Natural killer cell treated with Interleukin-12 subunit alpha and Interleukin-12 subunit beta and Interleukin-15 and Interleukin-18, amount 100 ng/mL, for 72 hours (primary cell): ENCODE data around the gene KIAA0825. TPM values are rescaled to one million over a fixed set of nuclear protein-coding genes. Genes with fewer than 3 reads are reported as not detected.

Experiments used
- ATAC-seq, 2 donors: fragments of 150-1000 bp; cut with Tn5 transposase in 1 of 2; sonication (Bioruptor Pico), chemical (Tn5 transposase) in 1 of 2; 2 replicates each; pipeline ENCODE4 v1.10.0; 2021
- DNase-seq: peaks from one replicate; pipeline ENCODE4 v3.0.0; 2022; ENCODE audit warnings: low spot score
- H3K27ac Mint-ChIP-seq, 2 donors: 1 replicate in 1 of 2; 2 replicates in 1 of 2; pipeline ENCODE4 v1.8.0; 2022; ENCODE audit warnings: mixed read lengths in 2 of 2, mild to moderate bottlenecking in 1 of 2, moderate library complexity in 1 of 2
- H3K27me3 Mint-ChIP-seq, 2 donors: 1 replicate in 1 of 2; 2 replicates in 1 of 2; pipeline ENCODE4 v1.8.0; 2022; ENCODE audit warnings: mixed read lengths in 2 of 2
- H3K36me3 Mint-ChIP-seq: one replicate; pipeline ENCODE4 v1.8.0; 2022; ENCODE audit warnings: mixed read lengths
- H3K4me1 Mint-ChIP-seq, 2 donors: 1 replicate in 1 of 2; 2 replicates in 1 of 2; pipeline ENCODE4 v1.8.0; 2022; ENCODE audit warnings: low read depth in 2 of 2, mixed read lengths in 2 of 2, mild to moderate bottlenecking in 1 of 2
- H3K4me3 Mint-ChIP-seq: one replicate; pipeline ENCODE4 v1.8.0; 2022; ENCODE audit warnings: mixed read lengths
- H3K9me3 Mint-ChIP-seq: 2 replicates; pipeline ENCODE4 v1.8.0; 2022; ENCODE audit warnings: mixed read lengths
- total RNA-seq, 2 donors: library from RNA; stranded (reverse); gene quantifications; one replicate each; pipeline ENCODE4 v1.2.3, GENCODE V29; 2022

KIAA0825 gene
- total RNA-seq, 2 donors from 2014 or later, result 5.2 to 6.2 TPM

DNA sequence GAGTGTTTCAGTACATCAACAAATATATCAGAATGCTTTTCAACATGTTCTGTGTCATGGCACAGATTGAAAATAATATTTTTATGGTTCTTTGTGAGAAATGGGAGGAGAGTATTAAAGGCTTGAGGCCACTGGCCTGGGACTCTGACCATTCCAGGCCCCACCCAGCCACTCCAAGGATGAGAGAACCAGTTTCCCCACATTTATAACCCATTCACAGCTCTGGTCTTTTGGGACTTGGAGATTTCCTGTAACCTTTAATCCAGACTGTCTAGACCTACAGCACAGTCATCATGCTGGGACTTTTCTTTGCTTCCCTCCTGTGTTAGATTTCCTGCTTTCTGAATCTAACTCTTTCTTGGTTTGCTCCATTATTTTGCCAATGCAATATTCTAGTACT is 389.6 kb downstream of the KIAA0825 start:
- Mint-ChIP-seq H3K4me3 (no peak overlapping the region), H3K36me3 (peaks cover 4% of the 10 kb centered on the region), H3K9me3 (no peaks in the 10 kb centered on the region), H3K27ac (no peak overlapping the region), H3K4me1 (no peaks in the 10 kb centered on the region), H3K27me3 (no peaks in the 10 kb centered on the region)
- DNase-seq, result no peak
- no peak for ATAC-seq

DNA sequence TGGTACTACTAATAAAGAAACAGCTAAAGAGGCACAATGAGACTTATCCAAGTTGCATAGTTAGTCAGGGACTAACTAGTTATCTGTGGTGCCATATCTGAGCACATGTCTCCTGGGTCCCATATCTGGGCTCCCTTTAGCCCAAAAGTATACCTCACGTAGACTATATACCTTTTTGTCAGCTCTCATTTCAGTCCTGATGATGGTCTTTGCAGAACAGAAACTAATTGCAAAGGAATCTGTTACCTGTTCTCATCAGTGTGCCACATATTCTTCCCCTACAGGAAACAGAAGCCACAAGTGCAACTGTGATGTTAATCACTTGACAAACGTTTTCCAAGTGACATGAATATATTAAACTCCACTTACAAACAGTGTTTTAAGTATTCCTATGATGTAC is 395.2 kb downstream of the KIAA0825 start:
- Mint-ChIP-seq H3K27me3 (no peaks in the 10 kb centered on the region), H3K27ac (no peak overlapping the region), H3K4me1 (peaks cover 8 to 10% of the 10 kb centered on the region in 2 donors), H3K9me3 (no peaks in the 10 kb centered on the region), H3K4me3 (no peak overlapping the region), H3K36me3 (no peaks in the 10 kb centered on the region)
- DNase-seq (no peak), ATAC-seq (no peak)

DNA sequence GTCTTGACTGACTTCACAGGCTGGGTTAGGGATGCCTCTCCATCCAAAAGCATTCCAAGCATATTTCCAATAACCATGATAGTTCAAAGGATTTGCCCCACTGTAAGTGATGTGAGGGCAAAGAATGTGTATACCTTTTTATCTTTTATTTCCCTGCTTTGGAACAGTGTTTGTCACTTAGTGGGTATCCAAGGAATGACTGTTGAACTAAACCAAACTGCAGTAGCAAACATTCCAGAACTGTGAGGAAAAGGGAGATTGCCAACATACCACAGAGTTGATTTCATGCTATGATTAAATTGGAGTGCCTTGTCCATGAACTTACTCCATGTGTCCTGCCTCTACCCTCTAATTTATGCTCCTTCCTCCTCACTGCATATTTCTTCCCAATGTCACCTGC is 400.0 kb downstream of the KIAA0825 start:
- H3K4me1 Mint-ChIP-seq, result peaks cover 6 to 8% of the 10 kb centered on the region in 2 donors

DNA sequence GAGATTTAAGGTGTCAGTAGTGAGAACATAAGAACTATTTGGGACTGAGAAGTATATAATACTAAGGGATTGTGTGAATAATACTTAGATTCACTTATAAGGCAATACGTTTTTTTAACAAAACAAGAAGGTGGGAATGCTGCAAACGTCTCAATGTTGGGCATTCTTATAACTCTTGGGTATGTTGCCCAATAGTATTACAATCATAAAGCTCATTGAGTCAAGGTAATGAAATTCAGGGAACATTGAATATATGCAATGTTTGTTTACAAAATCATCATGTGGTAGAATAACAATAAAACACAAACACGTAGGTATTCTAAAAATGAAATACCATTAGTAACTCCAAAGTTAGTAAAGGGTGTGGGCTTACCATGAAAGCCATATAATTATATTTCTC is 400.7 kb downstream of the KIAA0825 start:
- ATAC-seq (no peak), DNase-seq (no peak)
- H3K27ac Mint-ChIP-seq, result no peak overlapping the region
- peaks cover 2% of the 10 kb centered on the region for H3K9me3 Mint-ChIP-seq
- H3K27me3 Mint-ChIP-seq, result no peaks in the 10 kb centered on the region
- H3K36me3 Mint-ChIP-seq, result no peaks in the 10 kb centered on the region
- peaks cover under 1 to 4% of the 10 kb centered on the region in 2 donors for H3K4me1 Mint-ChIP-seq
- H3K4me3 Mint-ChIP-seq, result no peak overlapping the region

More for the DNA sequence above, 400.0 kb downstream of the KIAA0825 start:
- H3K36me3 Mint-ChIP-seq, result no peaks in the 10 kb centered on the region
- DNase-seq, result no peak
- H3K9me3 Mint-ChIP-seq, result peaks cover 2% of the 10 kb centered on the region
- H3K27me3 Mint-ChIP-seq, result no peaks in the 10 kb centered on the region
- H3K4me3 Mint-ChIP-seq, result no peak overlapping the region
- no peak for ATAC-seq
- H3K27ac Mint-ChIP-seq, result no peak overlapping the region

DNA sequence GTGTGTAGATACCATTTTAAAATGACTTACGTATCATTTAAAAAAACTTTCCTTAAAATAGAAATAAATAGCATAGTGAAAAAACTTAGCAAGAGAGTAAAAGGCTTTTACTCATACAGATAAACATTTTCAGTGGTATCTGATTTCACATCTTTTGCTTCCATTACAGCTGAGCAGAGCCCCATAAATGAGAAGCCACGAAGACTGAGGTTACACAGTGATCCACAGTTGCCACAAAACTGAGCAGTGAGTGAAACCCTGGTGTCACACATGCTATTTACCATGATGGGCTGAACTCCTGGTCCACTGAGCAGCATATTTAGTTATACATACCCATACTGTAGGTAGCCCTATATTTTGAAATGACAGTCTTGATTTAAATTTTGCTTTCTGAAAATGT is 401.2 kb downstream of the KIAA0825 start:
- Mint-ChIP-seq H3K9me3 (peaks cover 2% of the 10 kb centered on the region), H3K4me1 (peaks cover 0 to 3% of the 10 kb centered on the region in 2 donors), H3K4me3 (no peak overlapping the region), H3K36me3 (no peaks in the 10 kb centered on the region), H3K27ac (no peak overlapping the region), H3K27me3 (no peaks in the 10 kb centered on the region)
- ATAC-seq, result no peak
- DNase-seq, result no peak

DNA sequence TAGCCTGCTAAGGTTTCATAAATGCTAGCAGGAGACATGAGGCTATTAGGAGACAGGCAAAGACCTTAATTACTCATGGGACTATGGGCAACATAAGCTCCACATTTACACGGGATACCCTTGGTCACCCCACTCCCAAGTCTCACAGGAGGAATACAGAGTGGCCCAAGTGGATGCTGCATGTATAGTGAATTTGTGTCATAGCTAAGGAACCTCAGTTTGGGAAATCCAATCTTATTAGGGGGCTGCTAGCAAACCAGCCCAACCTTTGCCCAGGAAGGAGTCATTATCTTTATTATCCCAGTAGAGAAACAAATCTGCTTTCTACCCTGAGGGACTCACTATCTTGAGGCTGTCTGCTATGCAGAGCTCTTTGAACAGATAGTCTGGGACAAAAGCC is 405.9 kb downstream of the KIAA0825 start:
- no peak for DNase-seq
- H3K4me1 Mint-ChIP-seq, result no peaks in the 10 kb centered on the region
- H3K27me3 Mint-ChIP-seq, result no peaks in the 10 kb centered on the region
- no peaks in the 10 kb centered on the region for H3K36me3 Mint-ChIP-seq
- H3K9me3 Mint-ChIP-seq, result peaks cover 2% of the 10 kb centered on the region
- no peak for ATAC-seq
- H3K4me3 Mint-ChIP-seq, result no peak overlapping the region
- H3K27ac Mint-ChIP-seq, result no peak overlapping the region

DNA sequence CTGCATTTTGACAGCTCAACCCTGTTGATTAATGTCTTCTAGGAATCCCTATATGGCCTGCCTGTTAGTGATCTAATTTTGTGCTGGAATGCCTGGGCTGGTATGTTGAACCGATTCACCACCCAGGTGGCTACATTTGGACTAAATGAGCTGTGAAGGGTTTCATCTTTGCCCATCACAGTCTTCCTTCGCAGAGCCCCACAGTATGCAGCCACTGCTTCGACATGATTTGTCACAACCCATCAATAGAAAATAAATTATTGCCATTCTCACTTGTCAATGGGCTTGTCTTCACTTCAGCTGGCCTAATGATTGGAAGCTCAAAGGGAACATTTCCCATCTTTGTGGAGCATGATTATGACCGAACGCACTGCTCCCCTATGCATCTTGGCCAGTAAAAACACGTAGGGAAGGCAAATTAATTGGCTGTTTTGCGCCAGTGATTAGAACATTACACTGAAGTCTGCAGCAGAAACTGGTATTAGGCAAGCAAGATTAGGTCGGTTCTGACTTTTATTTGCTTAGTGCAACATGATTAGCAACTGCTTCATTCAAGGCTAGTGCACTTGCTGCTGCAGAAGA is 408.5 kb downstream of the KIAA0825 start:
- Mint-ChIP-seq H3K27ac (no peak overlapping the region), H3K4me1 (no peaks in the 10 kb centered on the region), H3K27me3 (peaks cover 0 to 6% of the 10 kb centered on the region in 2 donors), H3K4me3 (no peak overlapping the region), H3K36me3 (no peaks in the 10 kb centered on the region), H3K9me3 (peaks cover 2% of the 10 kb centered on the region)
- DNase-seq, result no peak
- no peak for ATAC-seq

DNA sequence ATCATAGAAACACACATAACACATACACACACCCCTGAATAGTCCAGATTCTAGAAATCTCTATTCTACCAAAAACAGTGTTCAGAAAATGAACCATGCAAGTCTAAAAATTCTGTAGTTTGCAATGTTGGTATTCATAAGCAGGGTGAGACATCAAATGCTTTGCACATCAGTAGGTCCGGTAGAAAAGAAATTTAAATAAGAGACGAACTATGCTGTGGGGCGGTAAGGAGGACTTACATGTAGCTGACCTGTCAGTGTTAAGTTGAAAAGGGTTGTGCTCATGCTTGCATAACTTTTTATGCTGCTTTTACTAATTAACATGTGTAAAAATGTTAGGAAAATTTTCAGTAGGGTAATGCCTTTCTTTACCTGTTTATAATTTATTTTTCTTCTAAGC is 409.1 kb downstream of the KIAA0825 start:
- Mint-ChIP-seq H3K4me3 (no peak overlapping the region), H3K9me3 (peaks cover 2% of the 10 kb centered on the region), H3K27me3 (peaks cover 0 to 6% of the 10 kb centered on the region in 2 donors), H3K27ac (no peak overlapping the region), H3K4me1 (no peaks in the 10 kb centered on the region), H3K36me3 (no peaks in the 10 kb centered on the region)
- DNase-seq (no peak), ATAC-seq (no peak)

DNA sequence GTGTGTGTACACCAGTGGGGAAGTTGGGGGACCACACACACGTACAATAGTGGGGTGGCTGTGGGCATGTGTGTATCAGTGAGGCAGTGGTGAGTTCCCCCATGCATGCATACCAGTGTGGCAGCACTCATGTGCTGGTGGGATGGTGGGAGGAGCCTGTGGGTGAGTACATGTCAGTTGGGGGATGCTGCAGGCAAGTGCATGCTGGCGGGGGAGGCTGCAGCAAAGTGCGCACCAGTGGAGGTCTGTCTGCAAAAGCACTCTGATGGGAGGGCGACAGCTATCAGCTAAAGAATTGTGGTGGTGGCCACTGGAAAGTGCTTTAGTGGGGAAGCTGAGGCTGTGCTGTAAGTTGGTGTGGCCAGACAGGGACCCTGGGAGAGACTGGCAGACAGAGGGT is 418.8 kb downstream of the KIAA0825 start:
- H3K4me1 Mint-ChIP-seq, result peaks cover 0 to 5% of the 10 kb centered on the region in 2 donors

DNA sequence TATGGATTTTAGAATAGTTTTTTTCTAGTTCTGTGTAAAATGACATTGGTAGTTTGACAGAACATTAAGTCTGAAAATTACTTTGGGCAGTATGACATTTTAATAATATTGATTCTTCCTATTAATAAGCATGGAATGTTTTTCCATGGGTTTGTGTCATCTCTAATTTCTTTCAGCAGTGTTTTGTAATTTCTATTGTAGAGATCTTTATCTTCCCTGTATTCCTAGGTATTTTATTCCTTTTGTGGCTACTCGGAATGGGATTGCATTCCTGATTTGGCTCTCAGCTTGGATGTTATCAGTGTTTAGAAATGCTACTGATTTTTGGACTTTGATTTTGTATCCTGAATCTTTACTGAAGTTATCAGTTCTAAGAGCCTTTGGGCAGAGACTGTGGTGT is 420.4 kb downstream of the KIAA0825 start:
- Mint-ChIP-seq H3K27me3 (peaks cover 8 to 15% of the 10 kb centered on the region in 2 donors), H3K4me3 (no peak overlapping the region), H3K36me3 (no peaks in the 10 kb centered on the region), H3K4me1 (peaks cover 0 to 5% of the 10 kb centered on the region in 2 donors), H3K27ac (no peak overlapping the region), H3K9me3 (no peaks in the 10 kb centered on the region)
- ATAC-seq (no peak), DNase-seq (no peak)

More for the DNA sequence above, 418.8 kb downstream of the KIAA0825 start:
- ATAC-seq, result peak; percentile 20 to 27
- Mint-ChIP-seq H3K36me3 (no peaks in the 10 kb centered on the region), H3K27me3 (peaks cover 7 to 12% of the 10 kb centered on the region in 2 donors), H3K27ac (no peak overlapping the region), H3K9me3 (no peaks in the 10 kb centered on the region), H3K4me3 (no peak overlapping the region)
- DNase-seq, result no peak

DNA sequence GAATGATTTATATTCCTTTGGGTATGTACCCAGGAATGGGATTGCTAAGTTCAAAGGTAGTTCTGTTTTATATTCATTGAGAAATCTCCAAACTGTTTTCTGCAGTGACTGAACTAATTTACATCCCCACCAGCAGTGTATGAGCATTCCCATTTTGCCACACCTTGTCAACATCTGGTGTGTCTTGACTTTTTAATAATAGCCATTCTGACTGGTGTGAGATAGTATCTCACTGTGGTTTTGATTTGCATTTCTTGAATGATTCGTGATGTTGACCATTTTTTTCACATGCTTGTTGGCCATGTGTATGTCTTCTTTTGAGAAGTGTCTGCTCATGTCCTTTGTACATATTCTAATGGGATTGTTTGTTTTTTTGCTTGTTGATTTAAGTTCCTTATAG is 421.5 kb downstream of the KIAA0825 start:
- peaks cover 0 to 5% of the 10 kb centered on the region in 2 donors for H3K4me1 Mint-ChIP-seq
- H3K27me3 Mint-ChIP-seq, result peaks cover 6 to 12% of the 10 kb centered on the region in 2 donors
- ATAC-seq (no peak), DNase-seq (no peak)
- no peaks in the 10 kb centered on the region for H3K36me3 Mint-ChIP-seq
- no peaks in the 10 kb centered on the region for H3K9me3 Mint-ChIP-seq
- no peak overlapping the region for H3K4me3 Mint-ChIP-seq
- H3K27ac Mint-ChIP-seq, result no peak overlapping the region

DNA sequence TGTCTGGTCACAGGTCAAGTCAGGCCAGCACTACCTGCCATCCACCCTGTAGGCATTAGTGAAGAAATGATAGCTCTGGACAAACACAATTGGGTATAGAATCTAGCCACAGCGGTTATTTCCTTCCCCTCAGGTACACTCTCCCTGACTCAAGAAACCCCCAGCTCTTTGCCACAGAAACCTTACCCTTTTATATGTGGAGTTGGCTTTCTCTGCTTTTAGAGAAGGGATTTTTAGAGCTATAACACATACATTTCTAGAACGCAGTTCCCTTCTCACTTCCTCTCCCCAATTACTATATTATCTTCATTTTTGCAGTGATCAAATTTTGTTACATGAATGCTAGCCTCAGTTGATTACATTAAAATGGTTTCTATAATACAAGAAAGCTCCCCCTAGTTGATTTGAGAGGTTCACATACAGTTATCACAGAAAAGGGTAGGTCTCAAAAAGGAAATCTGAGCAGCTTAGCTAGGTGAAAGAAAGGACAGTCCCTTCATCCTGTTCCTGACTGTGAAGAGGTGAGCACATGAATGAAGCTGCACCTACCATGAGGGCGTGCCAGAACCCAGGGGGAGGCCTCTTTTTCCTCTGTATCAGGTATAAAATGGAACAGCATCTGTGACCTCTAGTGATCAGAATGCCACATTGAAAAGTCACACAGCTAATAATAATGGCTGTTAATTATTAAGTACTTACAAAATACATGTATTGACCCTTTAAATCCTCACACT is 425.6 kb downstream of the KIAA0825 start:
- H3K36me3 Mint-ChIP-seq, result no peaks in the 10 kb centered on the region
- H3K27ac Mint-ChIP-seq, result no peak overlapping the region
- ATAC-seq (no peak), DNase-seq (no peak)
- H3K27me3 Mint-ChIP-seq, result peaks cover 5 to 7% of the 10 kb centered on the region in 2 donors
- H3K4me1 Mint-ChIP-seq, result no peaks in the 10 kb centered on the region
- no peak overlapping the region for H3K4me3 Mint-ChIP-seq
- H3K9me3 Mint-ChIP-seq, result peaks cover 3% of the 10 kb centered on the region

DNA sequence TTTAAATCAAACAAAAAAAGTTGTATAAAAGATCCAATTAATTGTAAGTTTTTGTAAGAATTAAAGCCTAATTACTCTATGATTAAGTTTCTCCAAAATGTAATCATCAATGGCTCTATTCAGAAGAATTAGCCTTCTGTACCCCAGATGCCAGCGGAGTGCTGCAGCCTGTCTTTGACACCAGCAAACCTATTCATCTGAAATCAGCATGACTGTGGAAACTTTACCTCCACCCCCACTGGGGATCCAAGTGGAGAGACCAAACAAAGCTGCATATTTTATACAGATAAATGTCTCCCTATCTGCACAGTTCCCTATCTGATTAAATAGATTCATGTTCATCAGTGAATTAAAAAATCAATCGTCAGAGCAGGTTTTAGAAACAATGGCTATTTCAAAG is 426.8 kb downstream of the KIAA0825 start:
- no peak for ATAC-seq
- H3K27me3 Mint-ChIP-seq, result peaks cover 6 to 12% of the 10 kb centered on the region in 2 donors
- H3K9me3 Mint-ChIP-seq, result peaks cover 3% of the 10 kb centered on the region

DNA sequence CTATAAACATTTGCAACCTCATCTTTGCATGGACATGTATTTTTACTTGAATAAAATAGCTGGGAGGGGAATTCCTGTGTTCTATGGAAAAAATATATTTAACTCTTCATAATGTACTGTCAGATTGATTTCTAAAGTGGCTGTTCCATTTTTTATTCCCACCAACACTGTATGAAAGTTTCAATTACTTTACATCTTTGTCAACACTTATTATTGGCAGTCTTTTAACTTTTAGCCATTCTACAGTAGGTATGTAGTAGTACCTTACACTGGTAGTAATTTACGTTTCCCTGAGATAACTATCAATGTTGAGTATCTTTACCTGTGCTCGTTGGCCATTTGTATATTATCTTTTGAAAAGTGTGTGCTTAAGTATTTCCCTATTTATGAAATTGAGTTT is 429.7 kb downstream of the KIAA0825 start:
- ATAC-seq (no peak), DNase-seq (no peak)
- Mint-ChIP-seq H3K27ac (no peak overlapping the region), H3K4me3 (no peak overlapping the region), H3K36me3 (peaks cover 7% of the 10 kb centered on the region), H3K9me3 (peaks cover 3% of the 10 kb centered on the region), H3K27me3 (peaks cover 4 to 8% of the 10 kb centered on the region in 2 donors), H3K4me1 (no peaks in the 10 kb centered on the region)

More for the DNA sequence above, 426.8 kb downstream of the KIAA0825 start:
- no peak for DNase-seq
- H3K4me1 Mint-ChIP-seq, result no peaks in the 10 kb centered on the region
- peaks cover 5% of the 10 kb centered on the region for H3K36me3 Mint-ChIP-seq
- no peak overlapping the region for H3K4me3 Mint-ChIP-seq
- no peak overlapping the region for H3K27ac Mint-ChIP-seq
